Osteoblast (primary cell): ENCODE measurements around the gene CFAP74. TPM values are rescaled to one million over a fixed set of nuclear protein-coding genes. Genes with fewer than 3 reads are reported as not detected.
"Not testable (repeated sequence)": the region's sequence is repeated elsewhere in the genome, so short reads cannot be mapped to it uniquely, and the experiment has no call there.

ENCODE experiments used
- DNase-seq: peaks from one replicate; pipeline ENCODE4 v3.0.0; 2011; ENCODE audit warnings: low spot score, mixed read lengths; ENCODE audit not compliant: insufficient read length; ENCODE audit errors: missing footprints
- H2AFZ ChIP-seq: 2 replicates; pipeline ENCODE4 v1.6.0; 2011; ENCODE audit warnings: mild to moderate bottlenecking, low read length
- H3K27ac ChIP-seq: 2 replicates; pipeline ENCODE4 v1.5.1; 2011; ENCODE audit warnings: mild to moderate bottlenecking, low read depth, low read length, moderate library complexity
- H3K27me3 ChIP-seq: 2 replicates; pipeline ENCODE4 v1.6.0; 2012; ENCODE audit warnings: mild to moderate bottlenecking, control low read depth, inconsistent platforms, low read length, moderate library complexity; ENCODE audit not compliant: insufficient read depth
- H3K36me3 ChIP-seq: 2 replicates; pipeline ENCODE4 v1.5.1; 2011; ENCODE audit warnings: mild to moderate bottlenecking, low read length, control low read depth, moderate library complexity; ENCODE audit not compliant: insufficient read depth
- H3K4me1 ChIP-seq: 2 replicates; pipeline ENCODE4 v1.5.1; 2011; ENCODE audit warnings: mild to moderate bottlenecking, low read length, control low read depth, moderate library complexity; ENCODE audit not compliant: insufficient read depth
- H3K4me2 ChIP-seq: 2 replicates; pipeline ENCODE4 v1.6.0; 2011; ENCODE audit warnings: mild to moderate bottlenecking, low read length; ENCODE audit not compliant: insufficient read depth
- H3K4me3 ChIP-seq: fragments of 200-600 bp; sonication (generic); 3 replicates; pipeline ENCODE4 v1.5.1; 2012; ENCODE audit warnings: mild to moderate bottlenecking, low read length, inconsistent platforms; ENCODE audit not compliant: insufficient read depth
- H3K79me2 ChIP-seq: 2 replicates; pipeline ENCODE4 v1.6.0; 2012; ENCODE audit warnings: mild to moderate bottlenecking, low read length, control low read depth, inconsistent platforms; ENCODE audit not compliant: insufficient read depth
- H3K9me3 ChIP-seq: 2 replicates; pipeline ENCODE4 v1.5.1; 2011; ENCODE audit warnings: low read depth, low read length, control low read depth
- H4K20me1 ChIP-seq: 2 replicates; pipeline ENCODE4 v1.6.0; 2012; ENCODE audit warnings: mild to moderate bottlenecking, low read length, control low read depth; ENCODE audit not compliant: insufficient read depth
- CTCF ChIP-seq: IDR thresholded peaks from 2 replicates; pipeline ENCODE4 v1.5.1; 2011; ENCODE audit warnings: mild to moderate bottlenecking, low read depth, low read length, moderate library complexity; ENCODE audit errors: extremely low read depth
- total RNA-seq: library from RNA; depleted of rRNA; stranded (reverse); fragments of >200 nt; gene quantifications from 2 replicates; pipeline ENCODE4 v1.2.3, GENCODE V29; 2012

Gene CFAP74
- total RNA-seq, 1 donor = not detected

- Histone ChIP-seq H3K79me2 (peaks cover 56% of the 10 kb centered on the region), H3K4me2 (peak overlapping the region; percentile 85), H3K36me3 (no peaks in the 10 kb centered on the region), H2AFZ (peak overlapping the region; percentile 41), H4K20me1 (peaks cover 38% of the 10 kb centered on the region), H3K4me3 (peak overlapping the region; percentile 88), H3K27ac (peak overlapping the region; percentile 70), H3K9me3 (no peaks in the 10 kb centered on the region), H3K4me1 (peaks cover 25% of the 10 kb centered on the region), H3K27me3 (no peaks in the 10 kb centered on the region)
- TF ChIP-seq CTCF = no peak
- DNase-seq = peak; percentile 97
These were observed 113.6 kb downstream of the CFAP74 start for GRCh38 chr1:1889847-1890505.

- H4K20me1 ChIP-seq = peaks cover 45% of the 10 kb centered on the region
These were observed 114.4 kb downstream of the CFAP74 start for GRCh38 chr1:1889090-1889750.

GRCh38 chr1:1883890-1884289 is 119.7 kb downstream of the CFAP74 start:
- H3K27ac ChIP-seq, H3K27me3 ChIP-seq, H3K4me2 ChIP-seq, H2AFZ ChIP-seq, H3K4me3 ChIP-seq, DNase-seq, H3K9me3 ChIP-seq, H3K36me3 ChIP-seq: not testable (repeated sequence)
- H3K79me2 ChIP-seq = peaks cover 95% of the 10 kb centered on the region
- H3K4me1 ChIP-seq = peaks cover 11% of the 10 kb centered on the region
- H4K20me1 ChIP-seq = peaks cover 83% of the 10 kb centered on the region

More at GRCh38 chr1:1889090-1889750, 114.4 kb downstream of the CFAP74 start:
- DNase-seq = peak; percentile 80
- Histone ChIP-seq H3K27me3 (no peaks in the 10 kb centered on the region), H2AFZ (no peak overlapping the region), H3K9me3 (no peaks in the 10 kb centered on the region), H3K27ac (peak overlapping the region; percentile 70), H3K36me3 (no peaks in the 10 kb centered on the region), H3K4me1 (peaks cover 21% of the 10 kb centered on the region), H3K4me3 (peak overlapping the region; percentile 88), H3K79me2 (peaks cover 63% of the 10 kb centered on the region), H3K4me2 (peak overlapping the region; percentile 85)
- no peak for TF ChIP-seq CTCF

GRCh38 chr1:1883092-1883873 is 120.3 kb downstream of the CFAP74 start:
- peaks cover 6% of the 10 kb centered on the region for H3K4me1 ChIP-seq
- peak; percentile 63 for DNase-seq

More at GRCh38 chr1:1883092-1883873, 120.3 kb downstream of the CFAP74 start:
- no peak overlapping the region for H3K4me2 ChIP-seq
- H3K4me3 ChIP-seq = no peak overlapping the region
- TF ChIP-seq CTCF = no peak
- peaks cover 95% of the 10 kb centered on the region for H3K79me2 ChIP-seq
- no peak overlapping the region for H2AFZ ChIP-seq
- H3K27me3 ChIP-seq = no peaks in the 10 kb centered on the region
- peak overlapping the region; percentile 37 for H3K27ac ChIP-seq
- H3K36me3 ChIP-seq = no peaks in the 10 kb centered on the region
- no peaks in the 10 kb centered on the region for H3K9me3 ChIP-seq
- H4K20me1 ChIP-seq = peaks cover 83% of the 10 kb centered on the region
